Lung (tissue), 12 donors: ENCODE results near the gene POC1B. TPM values are rescaled to one million over a fixed set of nuclear protein-coding genes. Genes with fewer than 3 reads are reported as not detected.

Source experiments
- ATAC-seq: fragments of 200-7000 bp; cut with Tn5 transposase; one replicate; pipeline ENCODE4 v1.9.1; 2020; ENCODE audit warnings: moderate number of reproducible peaks; ENCODE audit not compliant: insufficient read depth, low FRiP score
- DNase-seq, 3 donors: peaks; one replicate each; pipeline ENCODE4 v3.0.0-alpha.2; 2013 to 2017
- H3K27ac ChIP-seq, 2 donors: one replicate each; pipeline ENCODE4 v1.5.1; 2013; ENCODE audit warnings: mild to moderate bottlenecking in 2 of 2, moderate library complexity in 2 of 2, control low read depth in 1 of 2, inconsistent platforms in 1 of 2, low read depth in 1 of 2, low read length in 1 of 2
- H3K27me3 ChIP-seq, 3 donors: one replicate each; pipeline ENCODE4 v1.5.1; 2013; ENCODE audit warnings: low read length in 2 of 3; ENCODE audit not compliant: control insufficient read depth in 3 of 3, insufficient read depth in 3 of 3
- H3K36me3 ChIP-seq, 4 donors: one replicate each; pipeline ENCODE4 v1.5.1; 2013; ENCODE audit warnings: low read length in 4 of 4, mild to moderate bottlenecking in 1 of 4, moderate library complexity in 1 of 4; ENCODE audit not compliant: control insufficient read depth in 4 of 4, insufficient read depth in 4 of 4
- H3K4me1 ChIP-seq, 5 donors: one replicate each; pipeline ENCODE4 v1.5.1; 2013; ENCODE audit warnings: low read length in 5 of 5, mild to moderate bottlenecking in 2 of 5, moderate library complexity in 1 of 5; ENCODE audit not compliant: control insufficient read depth in 5 of 5, insufficient read depth in 5 of 5
- H3K4me3 ChIP-seq: one replicate; pipeline ENCODE4 v1.5.1; 2013; ENCODE audit warnings: mild to moderate bottlenecking, control low read depth, moderate library complexity
- H3K9ac ChIP-seq, 2 donors: one replicate each; pipeline ENCODE4 v1.5.1; 2013; ENCODE audit warnings: low read length in 2 of 2, control low read depth in 1 of 2; ENCODE audit not compliant: insufficient read depth in 1 of 2
- H3K9me3 ChIP-seq, 4 donors: one replicate each; pipeline ENCODE4 v1.5.1; 2013; ENCODE audit warnings: low read length in 3 of 4, mild to moderate bottlenecking in 1 of 4, moderate library complexity in 1 of 4; ENCODE audit not compliant: control insufficient read depth in 4 of 4, insufficient read depth in 3 of 4
- CTCF ChIP-seq: IDR thresholded peaks from 2 replicates; pipeline ENCODE4 v1.5.1; 2012; ENCODE audit warnings: mild to moderate bottlenecking; ENCODE audit errors: control extremely low read depth, extremely low read depth
- WGBS, 2 donors: extraction: QIAGEN DNeasy Blood & Tissue Kit; methylation state at CpG; one replicate each; pipeline ENCODE4 v1.1.7; 2013; 5-methylcytosine and 5-hydroxymethylcytosine counted together
- polyA plus RNA-seq, 2 donors: library from polyadenylated mRNA; stranded (reverse); fragments of 200-250 nt; gene quantifications; one replicate each; pipeline ENCODE4 v1.2.1, GENCODE V29; 2013
- total RNA-seq, 2 donors: library from RNA; depleted of rRNA in 1 of 2; stranded (reverse); fragments of >200 nt in 1 of 2; gene quantifications; one replicate each; pipeline ENCODE4 v1.2.1, GENCODE V29; 2014 to 2021
- donor health status: control.
- donor health status: control.
- donor health status: Bipolar disorder and iron deficiency.
- donor health status: healthy.
- donor health status: DM: yes; HTN: yes; CAD: no.

Gene POC1B
- total and polyA plus RNA-seq, 4 donors, result 6.9 to 32.6 (median 10.9) TPM

GRCh38 chr12:89542912-89543592, 17.2 kb upstream of the POC1B start:
- Histone ChIP-seq H3K27ac (no peak overlapping the region), H3K9me3 (no peaks in the 10 kb centered on the region), H3K4me3 (no peak overlapping the region), H3K4me1 (peaks cover 0 to 17% (median 4%) of the 10 kb centered on the region in 5 donors), H3K27me3 (no peaks in the 10 kb centered on the region), H3K36me3 (peaks cover 0 to 1% (median 0%) of the 10 kb centered on the region in 4 donors), H3K9ac (no peak overlapping the region)
- 14 to 17% methylated on average over 6 of the region's 6 CpGs for WGBS, 2 donors
- ATAC-seq (peak; percentile 81), DNase-seq (peak; percentile 81 to 95 (median 92))
- peak; percentile 86 for TF ChIP-seq CTCF

GRCh38 chr12:89542236-89542635, 16.4 kb upstream of the POC1B start:
- H3K36me3 ChIP-seq, result peaks cover 0 to 1% (median 0%) of the 10 kb centered on the region in 4 donors
- peaks cover 0 to 17% (median 4%) of the 10 kb centered on the region in 5 donors for H3K4me1 ChIP-seq
- no peak overlapping the region for H3K4me3 ChIP-seq
- no peak for TF ChIP-seq CTCF
- ATAC-seq, result no peak
- WGBS, 2 donors, result 96 to 99% methylated on average over 2 of the region's 2 CpGs
- H3K27me3 ChIP-seq, result no peaks in the 10 kb centered on the region
- no peak overlapping the region for H3K27ac ChIP-seq
- no peak for DNase-seq
- H3K9me3 ChIP-seq, result no peaks in the 10 kb centered on the region
- no peak overlapping the region for H3K9ac ChIP-seq

GRCh38 chr12:89540586-89540985, 14.7 kb upstream of the POC1B start:
- H3K27ac ChIP-seq, result no peak overlapping the region
- H3K4me3 ChIP-seq, result no peak overlapping the region
- no peak for TF ChIP-seq CTCF
- peaks cover 0 to 1% (median 0%) of the 10 kb centered on the region in 4 donors for H3K36me3 ChIP-seq
- H3K27me3 ChIP-seq, result no peaks in the 10 kb centered on the region
- H3K9ac ChIP-seq, result no peak overlapping the region
- no peak for DNase-seq
- H3K4me1 ChIP-seq, result peaks cover 0 to 17% (median 4%) of the 10 kb centered on the region in 5 donors
- H3K9me3 ChIP-seq, result no peaks in the 10 kb centered on the region
- no peak for ATAC-seq
- 57 to 80% methylated on average over 3 of the region's 3 CpGs for WGBS, 2 donors
